HG03196 (cell line): Measurements from ENCODE around the gene CABP1.
"Not testable (repeated sequence)": the region's sequence is repeated elsewhere in the genome, so short reads cannot be mapped to it uniquely, and the experiment has no call there.

Experiments used
- ATAC-seq: cut with Tn5 transposase; IDR thresholded peaks from one replicate; pipeline ENCODE4 v1.9.1; 2021; ENCODE audit not compliant: unreplicated experiment

Gene CABP1

DNA sequence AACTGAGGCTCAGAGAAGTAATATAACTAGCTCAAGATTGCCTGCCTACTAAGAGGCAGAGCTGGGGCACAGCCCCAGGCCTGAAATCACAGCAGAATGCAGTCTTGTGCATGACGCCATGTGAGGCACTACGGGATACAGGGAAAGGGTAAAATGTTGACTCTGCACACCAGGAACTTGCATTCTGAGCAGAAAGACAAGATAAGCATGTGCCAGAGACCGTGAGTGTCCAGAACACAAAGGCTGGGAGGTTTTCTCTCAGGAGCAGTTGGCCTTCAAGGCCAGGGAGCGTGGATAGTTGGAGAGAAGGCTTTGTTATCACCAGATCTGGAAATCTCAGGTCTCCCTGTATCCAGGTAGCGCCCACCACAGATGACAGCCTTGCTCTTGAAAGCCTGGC, 23.3 kb downstream of the CABP1 start:
- no peak for ATAC-seq

DNA sequence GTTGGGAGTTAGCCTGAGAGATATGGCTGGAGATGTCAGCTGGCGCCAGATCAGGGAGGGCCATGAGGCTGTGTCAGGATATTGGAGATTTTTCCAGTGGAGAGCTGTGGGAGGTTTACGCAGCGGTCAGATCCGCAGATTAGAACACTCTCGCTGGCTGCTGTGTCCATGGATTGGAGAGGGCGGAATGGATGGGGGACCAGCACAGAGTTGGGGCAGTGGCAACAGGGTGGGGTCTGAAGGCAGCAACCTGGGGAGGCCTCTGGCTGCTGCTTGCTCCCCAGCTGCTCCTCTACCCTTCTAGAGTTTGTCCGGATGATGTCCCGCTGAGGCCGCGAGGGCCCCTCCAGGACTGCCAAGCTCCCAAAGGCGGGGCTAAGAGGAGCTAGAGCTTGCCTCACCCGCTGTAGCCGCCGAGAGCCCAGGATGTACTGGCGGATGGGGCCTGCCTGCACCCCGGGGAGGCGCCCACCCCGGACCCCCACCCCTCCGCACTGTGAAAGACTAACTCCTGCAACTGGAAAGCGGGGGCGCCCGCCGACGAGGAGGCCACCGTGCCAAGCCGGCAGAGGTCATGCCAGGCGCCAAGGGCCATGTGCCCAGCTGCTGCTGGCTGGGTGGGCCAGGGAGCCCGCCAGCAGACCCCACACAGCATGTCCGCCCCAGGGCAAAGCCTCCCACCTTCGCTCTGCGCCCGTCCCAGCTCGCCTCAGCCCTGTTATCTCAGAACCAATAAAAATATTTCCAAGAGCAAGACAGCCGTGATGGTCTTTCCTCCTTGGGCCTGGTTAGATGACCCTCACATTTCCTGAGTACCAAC, 26.4 kb downstream of the CABP1 start:
- no peak for ATAC-seq

DNA sequence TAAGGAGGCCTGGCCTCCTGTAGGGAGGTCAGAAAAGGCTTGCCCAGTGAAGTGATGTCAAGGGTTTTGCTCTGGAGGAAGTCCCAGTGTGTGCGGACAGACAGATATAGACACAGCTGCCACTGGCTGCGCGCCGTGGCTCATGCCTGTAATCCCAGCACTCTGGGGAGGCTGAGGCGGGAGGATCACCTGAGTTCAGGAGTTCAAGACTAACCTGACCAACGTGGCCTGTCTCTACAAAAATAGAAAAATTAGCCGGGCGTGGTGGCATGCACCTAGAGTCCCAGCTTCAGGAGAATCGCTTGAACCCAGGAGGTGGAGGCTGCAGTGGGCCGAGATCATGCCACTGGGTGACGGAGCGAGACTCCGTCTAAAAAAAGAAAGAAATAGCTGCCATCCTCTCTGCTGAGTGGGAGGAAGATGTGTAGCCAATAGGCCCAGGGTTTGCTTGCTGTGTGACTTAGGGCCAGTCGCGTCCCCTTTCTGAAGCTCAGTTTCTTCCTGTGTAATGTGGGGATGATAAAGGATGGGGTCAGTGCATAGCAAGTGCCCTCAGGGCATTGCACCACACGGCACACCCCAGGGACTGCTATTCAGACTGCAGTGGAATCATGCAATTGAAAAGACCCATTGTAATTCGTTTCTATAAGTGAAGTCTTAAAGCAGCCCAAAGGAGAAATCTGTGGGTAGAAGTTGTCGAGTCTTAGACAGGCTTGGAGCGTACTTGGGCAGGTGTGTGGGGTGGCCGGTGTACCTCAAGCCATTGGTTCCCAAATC, 27.9 kb downstream of the CABP1 start:
- no peak for ATAC-seq

DNA sequence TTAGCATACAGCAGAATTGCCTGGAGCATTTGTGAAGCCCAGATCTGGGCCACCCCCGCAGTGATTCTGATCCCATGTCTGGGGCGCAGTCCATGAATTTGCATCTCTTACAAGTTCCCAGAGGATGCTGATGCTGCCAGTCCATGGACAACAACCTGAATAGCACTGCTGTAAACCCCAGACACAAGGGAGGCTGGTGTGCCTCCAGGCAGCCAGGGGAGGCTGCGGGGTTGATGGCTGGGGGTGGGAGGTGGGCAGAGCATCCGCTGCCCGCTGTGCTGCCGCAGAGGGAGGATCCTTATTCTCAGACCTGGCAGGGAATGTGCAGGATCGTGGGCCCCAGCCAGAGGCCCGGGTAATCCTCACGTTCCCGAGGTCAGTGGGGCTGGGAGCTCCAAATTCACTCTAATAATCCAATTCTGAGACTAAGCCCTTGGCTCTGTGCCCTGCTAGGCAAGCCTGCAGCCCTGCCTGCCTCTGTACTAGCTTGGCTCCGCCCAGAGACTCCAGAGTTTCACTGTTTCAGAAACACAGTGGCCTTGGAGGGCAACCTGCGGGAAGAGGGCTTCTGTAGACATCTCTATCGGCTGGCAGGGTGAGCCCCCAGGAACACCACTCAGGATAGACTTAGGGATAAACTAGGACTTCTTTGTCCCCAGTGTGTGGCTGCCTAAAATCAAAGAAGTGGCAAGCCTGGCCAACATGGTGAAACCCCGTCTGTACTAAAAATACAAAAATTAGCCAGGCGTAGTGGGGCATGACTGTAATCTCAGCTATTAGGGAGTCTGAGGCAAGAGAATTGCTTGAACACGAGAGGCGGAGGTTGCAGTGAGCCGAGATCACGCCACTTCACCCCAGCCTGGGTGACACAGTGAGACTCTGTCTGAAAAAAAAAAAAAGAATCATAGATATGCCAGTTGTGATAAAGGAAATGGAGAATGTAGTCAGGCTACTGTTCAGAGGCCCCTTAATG, 28.7 kb downstream of the CABP1 start:
- peak; percentile 51 for ATAC-seq

DNA sequence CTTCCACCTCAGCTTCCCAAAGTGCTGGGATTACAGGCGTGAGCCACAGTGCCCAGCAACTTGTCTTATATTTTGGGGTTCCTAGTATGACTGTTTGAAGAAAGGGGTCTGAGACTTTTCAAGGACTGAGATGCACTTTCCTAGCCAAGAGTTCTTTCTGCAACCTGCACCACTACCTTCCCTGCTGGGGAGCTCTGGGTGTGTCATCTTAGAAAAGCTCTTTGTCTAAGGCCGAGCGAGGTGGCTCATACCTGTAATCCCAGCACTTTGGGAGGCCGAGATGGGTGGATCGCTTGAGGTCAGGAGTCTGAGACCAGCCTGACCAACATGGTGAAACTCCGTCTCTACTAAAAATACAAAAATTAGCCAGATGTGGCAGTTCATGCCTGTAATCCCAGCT, 29.8 kb downstream of the CABP1 start:
- ATAC-seq, result not testable (repeated sequence)

DNA sequence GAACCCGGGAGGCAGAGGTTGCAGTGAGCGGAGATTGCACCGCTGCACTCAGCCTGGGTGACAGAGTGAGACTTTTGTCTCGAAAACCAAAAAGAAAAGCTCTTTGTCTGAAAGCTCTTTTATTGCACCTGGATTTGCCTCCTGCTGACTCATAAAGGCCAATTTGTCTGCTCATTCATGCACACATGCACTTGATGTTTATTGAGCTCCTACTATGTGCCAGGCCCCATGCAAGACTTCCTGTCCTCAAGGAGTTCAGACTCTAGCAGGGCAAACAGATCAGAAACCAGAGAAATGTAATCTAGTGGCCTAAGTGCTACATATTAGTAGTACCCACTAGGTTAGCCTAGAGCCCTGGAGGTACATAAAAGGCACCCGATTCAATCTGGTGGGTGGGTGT, 30.2 kb downstream of the CABP1 start:
- ATAC-seq, result no peak

DNA sequence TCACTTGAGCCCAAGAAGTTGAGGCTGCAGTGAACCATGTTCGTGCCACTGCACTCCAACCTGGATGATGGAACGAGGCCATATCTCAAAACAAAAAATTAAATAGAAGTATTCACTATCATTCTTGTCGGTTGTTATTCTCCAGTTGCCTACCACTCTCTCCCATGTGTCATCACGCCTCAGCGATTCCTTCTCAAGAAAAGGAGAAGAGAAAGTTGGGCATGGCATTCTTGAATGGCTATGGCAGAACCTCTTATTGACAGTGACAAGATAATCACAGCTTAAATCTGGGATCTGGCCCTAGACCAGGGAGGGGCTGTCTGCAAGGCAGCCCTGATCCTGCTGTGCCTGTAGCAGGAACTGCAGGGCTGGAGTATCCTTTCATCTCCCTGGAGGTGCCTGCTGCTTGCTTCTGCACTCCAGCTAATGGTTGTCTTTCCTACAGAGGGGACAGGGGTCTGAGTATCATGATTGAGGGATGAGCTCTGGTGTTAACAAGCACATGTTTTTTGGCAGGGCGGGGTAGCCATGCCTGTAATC, 33.7 kb downstream of the CABP1 start:
- ATAC-seq, result no peak

DNA sequence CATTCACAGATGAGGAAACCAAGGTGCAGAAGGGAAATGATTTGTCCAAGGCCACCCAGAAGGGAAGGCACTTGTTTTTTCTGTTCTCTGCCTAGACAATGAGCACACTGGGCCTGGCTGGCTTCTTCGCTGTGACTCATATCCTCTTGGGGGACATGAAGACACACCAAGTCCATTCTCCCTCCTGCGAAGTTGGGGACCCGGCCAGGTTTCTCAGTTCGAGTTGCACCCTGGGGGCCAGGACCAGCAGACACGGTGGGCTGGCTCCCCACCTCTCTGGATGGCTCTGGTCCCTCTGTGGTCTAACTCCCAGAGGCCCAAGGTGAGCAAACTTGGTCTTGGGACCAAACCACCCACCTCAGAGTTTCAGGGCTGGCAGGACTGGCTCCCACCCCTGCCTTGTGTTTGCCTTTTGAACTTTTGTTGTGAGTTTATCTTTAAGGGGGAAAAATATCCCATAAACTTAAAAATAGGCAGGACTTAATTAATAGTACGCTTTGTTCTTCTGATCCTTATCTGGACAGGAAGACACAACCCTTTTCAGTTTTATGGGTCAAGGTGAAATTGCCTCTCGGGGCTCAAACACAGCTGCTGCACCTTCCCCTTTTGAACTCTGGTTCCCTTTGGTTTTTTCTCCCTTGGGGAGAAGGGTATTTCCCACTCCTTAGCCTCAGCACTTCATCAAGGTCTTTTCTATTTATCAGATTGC, 37.5 kb downstream of the CABP1 start:
- peak; percentile 57 for ATAC-seq

DNA sequence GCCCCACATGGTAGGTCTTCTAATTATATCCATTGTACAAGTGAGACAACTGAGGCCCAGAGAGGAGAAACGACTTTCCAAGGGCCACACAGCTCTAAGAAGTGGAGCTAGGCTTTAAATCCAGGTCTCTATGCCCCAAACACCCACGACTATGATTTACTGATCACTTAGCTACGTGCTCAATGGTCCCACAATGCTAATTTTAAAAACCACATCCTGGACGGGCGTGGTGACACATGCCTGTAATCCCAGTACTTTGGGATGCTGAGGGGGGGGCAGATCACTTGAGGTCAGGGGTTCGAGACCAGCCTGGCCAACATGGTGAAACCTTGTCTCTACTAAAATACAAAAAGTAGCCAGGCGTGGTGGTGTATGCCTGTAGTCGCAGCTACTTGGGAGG, 38.1 kb downstream of the CABP1 start:
- no peak for ATAC-seq

DNA sequence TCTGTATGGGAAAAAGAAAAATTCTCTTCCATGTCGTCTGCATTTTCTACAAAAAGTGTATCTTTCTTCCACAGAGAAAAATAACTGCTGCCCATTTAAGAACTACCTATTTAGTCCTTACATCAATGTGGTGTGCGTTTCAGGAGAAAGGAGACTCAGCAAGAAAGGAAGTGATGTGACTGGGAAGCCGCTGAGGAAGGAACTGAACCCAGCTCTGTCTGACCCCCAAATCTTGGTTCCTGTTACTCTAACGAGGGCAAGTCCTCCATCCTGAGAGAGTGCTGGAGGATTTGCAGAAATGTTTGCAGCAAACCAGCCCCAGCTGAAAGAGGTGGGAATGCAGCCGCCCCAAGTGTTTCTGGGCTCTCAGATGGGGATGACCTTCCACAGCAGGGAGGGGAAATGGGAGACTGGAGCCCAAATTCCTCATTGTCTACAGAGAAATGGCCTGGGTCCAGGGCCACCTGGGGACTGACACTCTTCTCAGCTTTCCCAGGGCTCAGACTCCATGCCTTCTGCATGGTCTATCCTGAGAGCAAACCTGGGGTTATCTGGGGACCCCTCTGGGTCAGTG, 39.8 kb downstream of the CABP1 start:
- ATAC-seq, result no peak

DNA sequence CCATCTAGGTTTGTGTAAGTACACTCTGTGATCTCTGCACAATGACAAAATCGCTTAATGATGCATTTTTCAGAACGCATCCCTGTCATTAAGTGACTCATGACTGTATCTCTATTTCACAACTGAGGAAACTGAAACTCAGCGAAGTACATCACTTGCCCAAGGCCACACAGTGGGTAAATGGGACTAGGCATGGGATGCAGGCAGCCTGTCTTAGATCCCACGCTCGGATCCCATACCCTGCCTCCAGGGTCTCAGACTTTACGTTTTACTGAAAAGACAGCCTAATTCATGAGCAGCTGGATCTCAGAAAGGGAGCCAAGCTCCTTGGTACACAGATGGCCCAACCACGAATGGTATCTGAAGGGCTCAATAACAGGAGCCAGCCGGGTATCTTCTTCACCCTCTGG, 44.1 kb downstream of the CABP1 start:
- no peak for ATAC-seq

DNA sequence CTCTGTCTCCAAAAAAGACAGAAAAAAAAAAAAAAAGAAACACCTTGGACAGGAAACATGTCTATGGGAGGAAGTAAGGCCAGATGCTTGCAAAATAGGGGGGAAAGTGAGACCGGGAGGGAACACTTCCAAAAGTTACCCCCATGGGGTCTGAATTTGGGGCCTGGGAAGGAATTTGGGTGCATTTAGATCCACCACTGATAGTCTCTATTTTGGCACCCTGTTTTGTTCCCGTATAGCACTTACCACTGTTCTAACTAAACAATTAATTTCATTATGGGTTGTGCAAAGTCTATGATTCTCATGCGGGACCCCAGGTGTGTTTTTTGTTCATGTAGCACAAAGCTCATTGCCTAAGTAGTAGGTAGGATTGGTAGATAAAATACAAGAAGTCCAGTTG, 45.1 kb downstream of the CABP1 start:
- ATAC-seq, result no peak

DNA sequence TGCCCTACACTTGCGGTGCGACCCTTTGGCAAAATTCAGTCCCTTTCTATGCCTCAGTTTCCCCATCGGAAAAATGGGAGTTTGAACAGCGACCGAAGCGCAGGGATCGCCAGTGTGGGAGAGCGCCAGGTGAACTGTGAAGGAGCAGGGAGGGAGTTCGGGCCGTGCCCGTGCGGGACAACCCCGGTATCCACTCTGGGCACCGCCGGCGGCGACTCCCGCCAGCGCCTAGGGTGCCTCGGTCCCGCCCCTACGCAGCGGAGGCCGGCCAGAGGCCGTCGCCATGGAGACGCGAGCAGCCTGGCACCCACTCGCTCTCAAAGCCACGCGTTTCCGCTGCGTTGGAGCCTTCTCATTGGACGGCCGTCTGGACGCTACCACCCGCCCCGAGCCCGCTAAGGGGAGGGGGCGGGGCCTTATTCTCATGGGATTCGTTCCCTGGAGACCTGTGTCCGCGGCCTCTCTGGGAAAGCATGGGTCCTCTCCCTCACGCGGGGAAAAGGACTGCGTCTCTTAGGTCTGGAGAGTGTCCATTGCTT, 45.8 kb downstream of the CABP1 start:
- peak; percentile 73 for ATAC-seq

DNA sequence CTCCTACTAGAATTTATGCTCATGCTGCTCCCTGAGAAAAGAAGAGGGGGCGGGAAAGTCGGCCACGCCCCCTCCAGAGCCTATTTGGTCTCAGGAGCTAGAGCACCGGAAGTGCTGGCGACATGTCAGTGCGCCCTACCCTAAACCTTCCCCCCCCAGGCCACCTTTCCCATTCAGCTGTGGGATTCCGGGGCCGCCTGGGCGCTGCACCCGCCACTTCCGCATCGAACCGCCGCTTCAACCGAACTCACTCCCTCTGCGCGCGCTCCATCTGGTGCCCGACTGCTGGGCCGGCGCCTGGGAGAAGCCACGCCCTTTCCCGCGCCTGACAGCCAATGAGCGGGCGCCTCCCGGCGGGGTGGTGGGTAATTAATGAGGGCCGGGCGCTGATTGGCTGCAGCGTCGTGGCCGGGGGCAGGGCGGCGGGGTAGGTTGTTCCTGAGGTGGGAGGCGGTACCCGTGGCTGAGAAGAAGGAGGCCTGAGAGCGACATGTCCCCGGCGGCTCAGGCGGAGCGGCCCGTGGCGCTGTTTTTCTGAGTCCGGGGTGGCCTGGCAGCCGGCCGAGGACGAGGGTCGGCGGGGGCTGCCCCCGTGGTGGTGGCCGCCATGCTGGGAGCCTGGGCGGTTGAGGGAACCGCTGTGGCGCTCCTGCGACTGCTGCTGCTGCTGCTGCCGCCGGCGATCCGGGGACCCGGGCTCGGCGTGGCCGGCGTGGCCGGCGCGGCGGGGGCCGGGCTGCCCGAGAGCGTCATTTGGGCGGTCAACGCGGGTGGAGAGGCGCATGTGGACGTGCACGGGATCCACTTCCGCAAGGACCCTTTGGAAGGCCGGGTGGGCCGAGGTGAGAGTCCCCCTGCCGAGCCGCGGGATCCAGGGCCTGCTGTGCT, 46.5 kb downstream of the CABP1 start, which contains the start of gene MLEC:
TSS of gene MLEC (plus strand) at position 460 of the 888 bp plus-strand sequence. CDS start at position 608, 148 bp downstream.
- ATAC-seq, result peak; percentile 68

DNA sequence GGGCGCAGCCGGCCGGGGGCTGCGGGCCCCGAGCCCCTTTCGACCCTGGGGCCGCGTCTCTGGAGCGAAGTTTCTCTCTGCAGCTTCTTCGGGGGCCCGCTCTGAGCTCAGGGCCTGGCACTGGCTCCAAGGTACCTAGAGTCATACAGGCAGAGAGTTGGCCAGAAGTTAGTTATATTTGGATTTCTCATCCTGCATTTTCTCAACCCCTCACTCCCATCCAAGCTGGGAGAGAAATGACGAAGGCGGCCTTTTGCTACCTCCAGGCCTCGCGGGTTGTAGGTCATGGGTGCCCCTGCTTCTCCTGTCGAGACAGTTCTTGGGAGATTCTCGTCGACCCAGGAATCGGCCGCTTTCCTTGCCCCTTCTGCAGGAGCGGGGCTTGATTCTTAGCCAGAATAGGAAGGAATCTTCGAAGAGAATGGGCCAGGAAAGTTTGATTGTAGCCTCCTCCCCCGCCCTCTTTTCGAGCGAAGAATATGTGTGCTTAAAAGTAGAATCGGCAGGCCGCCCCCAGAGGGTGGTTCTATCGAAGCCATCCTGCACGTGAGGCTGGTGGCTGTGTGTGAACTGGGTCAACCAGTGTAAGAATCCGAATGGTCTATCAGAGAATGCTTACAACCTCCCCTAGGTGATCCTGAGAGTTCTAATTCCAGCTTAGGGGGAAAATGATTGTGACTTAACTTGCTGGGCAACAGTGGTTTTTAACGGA, 47.3 kb downstream of the CABP1 start:
- ATAC-seq, result no peak

DNA sequence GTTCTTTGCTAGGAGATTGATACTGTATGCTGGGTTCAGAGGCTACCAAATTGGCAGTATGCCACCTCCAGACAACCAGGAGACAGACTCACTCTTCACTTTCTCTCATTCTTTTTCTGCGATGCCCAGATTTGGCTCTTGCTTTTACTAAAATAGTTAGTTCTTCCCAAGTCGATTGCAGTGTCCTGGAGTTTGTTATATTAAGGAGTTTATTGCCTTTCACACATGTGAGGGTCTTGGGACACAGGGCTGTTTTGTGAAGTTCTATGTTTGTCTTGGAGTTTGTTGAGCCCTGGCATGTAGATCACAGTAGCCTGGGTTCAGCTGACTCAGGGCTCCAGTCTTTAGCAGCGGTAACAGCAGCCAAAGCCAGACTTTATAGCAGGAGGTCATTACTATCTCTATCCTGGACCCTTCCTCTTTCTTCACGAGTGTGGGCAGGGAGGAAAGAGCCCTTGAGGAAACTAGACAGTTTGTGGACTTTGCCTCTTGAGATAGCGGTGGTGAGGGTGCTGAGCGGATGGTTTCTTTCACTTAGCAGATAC, 48.2 kb downstream of the CABP1 start:
- ATAC-seq, result no peak

DNA sequence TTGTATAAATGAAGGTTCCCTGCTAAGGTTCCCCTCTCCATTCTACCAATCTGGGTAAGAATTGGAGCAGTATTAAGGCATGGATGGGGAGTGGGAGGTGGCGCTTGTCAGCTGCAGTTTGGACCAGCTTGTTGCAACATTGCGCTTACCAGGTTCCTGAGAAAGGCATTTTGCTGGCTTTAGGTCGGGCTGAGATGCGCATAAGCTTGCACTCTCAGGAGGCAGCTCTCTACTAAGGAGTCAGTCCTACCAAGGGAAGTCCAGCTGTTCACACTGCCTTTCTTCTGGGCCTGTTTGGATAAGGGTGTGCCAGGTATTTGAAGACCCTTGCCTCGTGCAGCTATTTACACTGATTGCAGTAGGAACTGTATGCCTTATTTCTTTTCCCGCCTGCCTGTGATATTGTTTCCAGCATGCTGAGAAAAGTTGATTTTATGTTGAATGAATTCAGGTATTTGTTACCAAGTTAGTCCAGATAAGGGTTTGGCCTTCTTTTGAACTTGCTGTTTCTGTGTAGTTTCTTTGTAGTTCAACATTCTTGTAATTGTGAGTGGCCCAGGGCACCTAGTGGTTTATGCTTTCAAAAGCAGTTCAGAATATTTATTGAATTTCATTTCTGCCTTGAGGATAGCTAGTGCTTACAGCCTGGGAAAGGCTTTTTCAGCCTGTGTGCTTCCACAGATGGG, 49.1 kb downstream of the CABP1 start:
- ATAC-seq, result no peak
